Measurements from ENCODE around the gene ALAD.

DNA sequence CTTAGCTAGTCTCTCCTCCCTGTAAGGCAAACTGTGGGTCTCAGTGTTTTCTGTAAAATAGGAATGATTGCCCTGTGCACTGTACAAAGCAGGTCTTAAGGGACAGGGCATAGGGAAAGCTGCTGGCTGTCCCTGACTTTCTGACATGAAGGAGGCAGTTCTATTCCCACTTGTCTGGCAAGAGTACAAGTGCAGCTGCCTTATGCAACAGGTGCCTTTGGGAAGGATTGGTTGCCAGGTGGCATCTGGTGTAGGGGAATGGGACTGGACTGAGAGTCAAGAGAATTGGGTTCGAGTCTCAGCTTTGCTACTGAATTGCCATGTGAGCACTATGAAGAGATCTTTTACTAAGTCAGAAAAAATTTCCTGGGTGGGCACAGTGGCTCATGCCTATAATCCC is 41.7 kb downstream of the ALAD start:
- TF ChIP-seq, protein P1, sequence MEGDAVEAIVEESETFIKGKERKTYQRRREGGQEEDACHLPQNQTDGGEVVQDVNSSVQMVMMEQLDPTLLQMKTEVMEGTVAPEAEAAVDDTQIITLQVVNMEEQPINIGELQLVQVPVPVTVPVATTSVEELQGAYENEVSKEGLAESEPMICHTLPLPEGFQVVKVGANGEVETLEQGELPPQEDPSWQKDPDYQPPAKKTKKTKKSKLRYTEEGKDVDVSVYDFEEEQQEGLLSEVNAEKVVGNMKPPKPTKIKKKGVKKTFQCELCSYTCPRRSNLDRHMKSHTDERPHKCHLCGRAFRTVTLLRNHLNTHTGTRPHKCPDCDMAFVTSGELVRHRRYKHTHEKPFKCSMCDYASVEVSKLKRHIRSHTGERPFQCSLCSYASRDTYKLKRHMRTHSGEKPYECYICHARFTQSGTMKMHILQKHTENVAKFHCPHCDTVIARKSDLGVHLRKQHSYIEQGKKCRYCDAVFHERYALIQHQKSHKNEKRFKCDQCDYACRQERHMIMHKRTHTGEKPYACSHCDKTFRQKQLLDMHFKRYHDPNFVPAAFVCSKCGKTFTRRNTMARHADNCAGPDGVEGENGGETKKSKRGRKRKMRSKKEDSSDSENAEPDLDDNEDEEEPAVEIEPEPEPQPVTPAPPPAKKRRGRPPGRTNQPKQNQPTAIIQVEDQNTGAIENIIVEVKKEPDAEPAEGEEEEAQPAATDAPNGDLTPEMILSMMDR (conservative IDR thresholded peaks at IDR 0.05; ENCODE audit: low read depth, low read length): no peak
- no peak for TF ChIP-seq EZH2 (IDR thresholded peaks at IDR 0.05; ENCODE audit: borderline replicate concordance, low read depth, low read length, poor library complexity, severe bottlenecking)
